SHP77 (cell line): ENCODE measurements around the gene WDR87.
"Not testable (repeated sequence)": the region's sequence is repeated elsewhere in the genome, so short reads cannot be mapped to it uniquely, and the experiment has no call there.

Experiments
- DNase-seq, 2 experiments: peaks; one replicate each; lab custom pipeline; 2025; lab: John Stamatoyannopoulos, UW

Gene WDR87

DNA sequence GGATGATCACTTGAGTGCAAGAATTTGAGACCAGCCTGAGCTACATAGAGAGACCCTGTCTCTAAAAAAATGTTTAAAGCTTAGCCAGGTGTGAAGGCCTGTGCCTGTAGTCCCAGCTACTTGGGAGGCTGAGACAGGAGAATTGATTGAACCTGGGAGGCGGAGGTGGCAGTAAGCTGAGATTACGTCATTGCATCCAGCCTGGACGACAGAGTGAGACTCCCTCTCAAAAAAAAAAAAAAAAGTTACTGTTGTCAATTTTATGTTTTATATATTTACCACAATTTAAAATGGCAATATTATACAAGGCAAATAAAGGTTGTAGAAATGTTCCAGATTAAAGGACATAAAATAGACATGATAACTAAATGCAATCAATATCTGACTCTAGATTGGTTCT is 29.2 kb downstream of the WDR87 start:
- DNase-seq, result no peak

- no peak for DNase-seq
These were observed 30.4 kb downstream of the WDR87 start for GRCh38 chr19:37876032-37876431.

DNA sequence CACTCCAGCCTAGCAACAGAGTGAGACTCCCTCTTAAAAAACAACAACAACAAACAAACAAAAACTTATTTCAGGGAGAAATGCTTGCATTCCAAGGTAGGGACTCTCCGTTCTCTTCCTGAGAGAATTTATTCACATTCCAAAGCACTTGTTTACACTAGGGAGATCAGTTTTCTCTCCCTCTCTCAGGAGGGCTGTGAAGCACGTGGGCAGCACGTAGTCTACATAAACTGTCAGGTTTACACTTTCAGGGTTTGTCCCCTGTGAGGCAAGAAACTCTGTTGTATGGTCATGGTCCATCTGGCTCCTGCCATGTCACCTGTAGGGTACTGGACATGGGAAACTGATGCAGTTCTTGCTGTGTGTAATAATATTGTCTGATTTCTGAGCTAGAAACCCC is 31.6 kb downstream of the WDR87 start:
- DNase-seq, result no peak

DNA sequence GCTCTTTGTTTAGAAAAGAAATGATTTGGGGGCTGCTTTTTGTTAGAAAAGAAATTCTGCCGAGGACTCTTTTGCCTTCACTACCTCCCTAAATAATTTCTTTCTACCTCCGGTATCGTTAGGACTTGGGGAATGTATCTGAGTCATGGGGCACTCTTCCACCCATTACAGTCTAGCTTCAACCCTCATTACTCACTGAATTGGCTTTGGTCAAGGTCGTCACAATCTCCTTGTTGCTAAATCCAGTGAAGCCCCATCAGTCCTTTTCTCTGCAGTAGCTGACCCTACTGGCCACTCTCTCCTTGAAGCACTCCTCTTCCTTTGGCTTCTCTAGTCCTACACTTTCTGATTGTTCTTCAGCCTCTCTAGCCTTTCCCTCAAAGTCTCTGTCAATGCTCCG is 34.0 kb downstream of the WDR87 start:
- DNase-seq, result no peak

DNA sequence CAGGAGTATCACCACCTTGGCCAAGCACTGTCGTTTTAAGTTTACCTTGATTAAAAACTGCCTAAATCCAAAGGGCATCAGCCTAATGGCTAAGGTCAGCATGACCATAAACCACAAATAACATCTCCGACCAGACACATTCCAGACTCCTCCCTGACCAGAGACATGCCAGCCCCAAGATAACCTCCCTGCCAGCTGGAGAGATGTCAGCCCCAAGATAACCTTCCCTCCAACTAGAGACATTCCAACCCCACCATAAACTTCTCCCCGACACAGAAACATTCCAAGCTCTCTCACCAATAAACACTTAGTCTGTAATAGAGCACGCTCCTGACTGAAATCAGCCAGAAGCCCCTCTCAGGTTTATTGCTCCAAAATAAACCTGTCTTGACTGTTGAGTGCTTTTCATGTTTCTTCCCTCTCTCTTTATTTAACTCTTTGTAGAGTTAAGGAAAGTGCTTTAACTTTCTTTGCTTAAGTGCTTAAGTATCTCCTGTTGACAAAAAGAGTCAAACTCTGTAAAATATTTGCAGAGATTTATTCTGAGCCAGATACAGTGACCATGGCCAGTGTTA is 36.5 kb downstream of the WDR87 start:
- no peak for DNase-seq

DNA sequence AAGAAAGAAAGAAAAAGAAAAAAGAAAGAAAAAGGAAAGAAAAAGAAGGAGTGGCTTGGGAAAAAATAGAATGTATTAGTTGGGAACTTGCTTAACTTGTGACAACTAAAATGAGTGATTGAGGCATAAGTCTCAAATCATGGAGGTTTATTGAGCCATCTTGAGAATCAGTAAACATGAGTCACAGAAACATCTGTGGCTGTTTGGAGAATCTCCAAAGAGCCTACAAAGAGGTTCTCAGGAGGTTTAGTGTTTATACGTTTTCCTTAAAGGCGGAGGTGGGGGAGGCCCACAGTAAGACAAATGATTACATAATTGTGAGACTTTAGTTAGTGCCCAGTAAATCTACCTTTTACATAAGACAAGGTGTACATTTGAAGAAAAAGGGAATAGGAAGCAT is 38.6 kb downstream of the WDR87 start:
- DNase-seq, result no peak

- DNase-seq, result not testable (repeated sequence)
These were observed 40.5 kb downstream of the WDR87 start for GRCh38 chr19:37865930-37866329.

DNA sequence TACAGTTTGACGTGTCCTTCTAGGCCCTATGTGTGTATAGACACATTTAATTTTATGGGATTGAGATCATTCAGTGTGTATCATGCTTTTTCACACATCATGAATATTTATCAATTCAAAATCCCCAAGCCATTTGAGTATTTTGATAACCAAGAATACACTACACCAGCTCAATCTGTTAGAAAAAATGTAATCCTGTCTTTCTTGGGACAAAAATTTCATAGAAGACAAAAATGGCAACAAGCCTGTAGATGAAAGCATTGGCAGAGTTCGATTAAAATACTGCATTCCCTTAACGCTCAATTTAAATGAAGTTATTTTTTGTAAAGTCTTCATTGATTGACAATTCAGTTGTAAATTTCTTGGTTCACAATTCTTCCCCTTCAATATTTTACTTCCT is 41.9 kb downstream of the WDR87 start:
- DNase-seq, result no peak

GRCh38 chr19:37855098-37855497 is 51.3 kb downstream of the WDR87 start:
- DNase-seq, result no peak

GRCh38 chr19:37845932-37846331 is 60.5 kb downstream of the WDR87 start:
- no peak for DNase-seq
